HG03175 (cell line): ENCODE data around the gene LRRC4.

Source experiments
- ATAC-seq: cut with Tn5 transposase; IDR thresholded peaks from one replicate; pipeline ENCODE4 v1.9.1; 2021; ENCODE audit warnings: mild to moderate bottlenecking, moderate library complexity; ENCODE audit not compliant: unreplicated experiment

The LRRC4 gene

DNA sequence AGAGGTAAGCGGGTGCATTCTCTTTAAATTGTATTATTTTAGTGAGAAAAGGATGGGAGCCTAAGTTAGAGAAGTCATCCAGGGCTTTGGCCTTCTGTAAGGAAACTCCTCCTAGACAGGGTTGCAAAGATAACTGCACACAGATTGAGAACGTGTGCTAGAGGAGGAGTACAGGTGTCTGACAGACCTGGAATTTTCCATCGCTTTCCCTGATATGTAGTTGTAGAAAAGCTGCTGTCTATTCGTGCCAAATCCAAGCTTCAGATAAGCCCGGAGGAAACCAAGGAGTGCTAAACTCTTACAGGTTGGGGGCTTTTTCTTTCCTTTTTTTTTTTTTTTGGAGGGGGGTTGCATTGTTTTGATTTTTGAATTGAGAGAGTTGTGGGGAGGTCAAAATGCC lies 23.1 kb downstream of the LRRC4 start:
- ATAC-seq = no peak

- ATAC-seq = no peak
Observed at GRCh38 chr7:128007303-128007680, 23.9 kb downstream of the LRRC4 start.

DNA sequence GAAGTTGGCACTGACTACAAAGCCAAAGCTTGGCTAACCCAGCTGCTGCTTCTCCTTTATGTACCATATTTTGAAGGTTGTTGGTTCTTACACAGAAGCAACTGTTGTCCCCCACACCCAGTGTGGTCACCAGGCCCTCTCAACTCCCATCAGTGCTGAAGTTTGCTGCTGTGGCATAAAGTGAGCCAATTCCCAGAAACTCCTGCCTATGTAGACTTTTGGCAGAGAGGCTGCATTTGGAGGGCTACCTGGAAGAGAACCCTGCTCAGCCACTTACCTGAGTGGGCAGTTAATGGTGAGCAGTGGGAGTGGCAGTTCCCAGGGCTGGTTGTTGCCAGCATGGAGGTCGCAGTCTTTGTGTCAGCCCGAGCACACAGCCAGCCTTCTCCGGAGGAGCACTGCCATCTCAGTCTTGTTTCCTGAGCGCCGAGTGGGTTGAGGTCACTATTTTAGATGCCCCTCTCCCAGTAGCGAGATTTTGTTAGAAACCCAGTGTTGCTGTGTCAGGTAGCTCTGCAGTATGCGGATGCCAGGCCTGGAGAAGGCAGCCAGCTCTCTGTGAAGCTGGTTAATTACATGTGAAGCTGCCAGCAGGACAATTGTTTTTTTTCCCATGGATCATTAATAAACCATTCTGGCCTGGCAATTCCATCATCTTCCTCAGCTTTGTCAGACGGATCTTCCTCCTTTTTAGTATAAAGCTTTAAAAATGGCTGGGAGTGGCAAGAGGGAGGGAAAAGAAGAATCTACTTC lies 24.5 kb downstream of the LRRC4 start:
- no peak for ATAC-seq

GRCh38 chr7:128005759-128006159 lies 25.5 kb downstream of the LRRC4 start:
- no peak for ATAC-seq

DNA sequence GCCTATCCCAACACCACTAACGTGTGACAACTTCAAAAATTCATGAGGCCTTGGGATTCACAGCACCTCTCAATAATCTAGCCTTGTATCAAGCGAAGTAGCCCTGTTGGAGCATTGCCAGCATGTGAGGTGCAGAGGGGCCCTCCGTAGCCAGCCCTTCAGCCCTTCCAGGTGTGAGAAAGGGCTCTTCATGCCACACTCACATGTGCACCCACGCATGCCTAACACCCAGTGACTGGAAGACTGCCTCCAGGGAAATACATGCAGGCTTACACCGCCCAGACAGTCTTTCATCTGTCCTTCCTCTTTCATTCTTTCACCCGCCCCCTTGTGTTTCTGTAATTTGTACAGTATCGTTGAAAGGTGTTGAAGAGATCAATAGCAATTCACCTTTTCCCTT lies 26.1 kb downstream of the LRRC4 start:
- no peak for ATAC-seq

- no peak for ATAC-seq
Observed at GRCh38 chr7:128004623-128005022, 26.6 kb downstream of the LRRC4 start.

GRCh38 chr7:128003787-128004186 lies 27.4 kb downstream of the LRRC4 start:
- ATAC-seq = no peak

DNA sequence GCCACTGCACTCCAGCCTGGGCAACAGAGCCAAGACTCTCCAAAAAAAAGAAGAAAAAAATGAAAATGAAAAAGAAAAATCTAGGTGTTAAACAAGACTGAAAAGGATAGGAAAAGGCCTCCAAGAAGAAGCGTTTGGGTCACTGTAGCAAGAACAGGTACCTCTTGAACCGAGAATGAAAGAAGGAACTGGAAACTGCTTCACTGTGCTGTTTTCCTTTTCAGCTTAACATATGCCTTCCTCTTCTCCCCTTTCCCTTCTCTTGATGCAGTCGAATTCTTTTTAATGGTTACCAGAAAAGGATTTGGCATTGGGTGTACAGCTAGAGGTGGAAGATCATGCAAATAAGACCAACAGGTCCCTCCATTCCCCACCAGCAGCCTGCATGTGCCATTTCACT lies 28.1 kb downstream of the LRRC4 start:
- ATAC-seq = peak; percentile 64

- ATAC-seq = peak; percentile 57
Observed at GRCh38 chr7:128000854-128001265, 30.4 kb downstream of the LRRC4 start.

GRCh38 chr7:128000048-128000447 lies 31.2 kb downstream of the LRRC4 start:
- ATAC-seq = no peak

- ATAC-seq = no peak
Observed at GRCh38 chr7:127998671-127999070, 32.6 kb downstream of the LRRC4 start.

GRCh38 chr7:127997226-127997922 lies 33.9 kb downstream of the LRRC4 start:
- no peak for ATAC-seq

- ATAC-seq = no peak
Observed at GRCh38 chr7:127996253-127997071, 34.8 kb downstream of the LRRC4 start.

DNA sequence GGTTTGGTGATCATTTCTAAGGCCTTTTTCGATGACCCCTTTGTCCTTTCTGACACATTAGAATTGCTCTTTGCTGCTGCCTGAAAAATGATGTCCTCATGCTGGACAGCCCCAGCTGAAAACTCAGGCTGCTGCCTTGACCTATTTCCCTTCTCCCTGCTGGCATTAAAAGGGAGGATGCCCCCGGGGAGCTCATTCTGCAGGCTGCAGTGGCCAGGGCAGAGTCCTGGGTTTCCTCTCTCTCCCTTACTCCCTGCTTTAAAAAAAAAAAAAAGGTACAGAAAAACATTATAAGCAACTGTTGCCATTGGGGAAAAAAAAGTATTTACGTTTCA lies 35.4 kb downstream of the LRRC4 start:
- no peak for ATAC-seq

GRCh38 chr7:127995156-127995880 lies 35.9 kb downstream of the LRRC4 start:
- ATAC-seq = no peak

- no peak for ATAC-seq
Observed at GRCh38 chr7:127993987-127994386, 37.2 kb downstream of the LRRC4 start.

DNA sequence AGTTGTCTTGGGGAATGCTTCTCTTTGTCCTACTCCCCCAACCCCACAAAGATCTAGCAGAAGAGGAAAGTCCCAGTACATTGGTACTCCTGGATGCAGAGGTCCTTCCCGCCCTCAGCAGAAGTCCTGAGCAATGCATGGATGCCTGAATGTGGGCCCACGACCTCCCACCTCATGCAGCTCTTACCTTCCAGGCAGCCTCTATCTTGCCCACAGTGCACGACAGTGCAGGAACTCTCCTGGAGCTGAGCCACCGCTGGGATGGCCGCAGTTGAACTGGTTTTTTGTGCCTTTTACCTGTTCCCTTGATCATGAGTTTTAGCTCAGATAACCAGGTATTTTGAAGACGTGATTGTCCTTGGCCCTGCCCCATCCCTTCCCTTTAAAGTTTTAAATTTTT lies 37.9 kb downstream of the LRRC4 start:
- no peak for ATAC-seq

GRCh38 chr7:127988751-127989150 lies 42.5 kb downstream of the LRRC4 start:
- no peak for ATAC-seq

DNA sequence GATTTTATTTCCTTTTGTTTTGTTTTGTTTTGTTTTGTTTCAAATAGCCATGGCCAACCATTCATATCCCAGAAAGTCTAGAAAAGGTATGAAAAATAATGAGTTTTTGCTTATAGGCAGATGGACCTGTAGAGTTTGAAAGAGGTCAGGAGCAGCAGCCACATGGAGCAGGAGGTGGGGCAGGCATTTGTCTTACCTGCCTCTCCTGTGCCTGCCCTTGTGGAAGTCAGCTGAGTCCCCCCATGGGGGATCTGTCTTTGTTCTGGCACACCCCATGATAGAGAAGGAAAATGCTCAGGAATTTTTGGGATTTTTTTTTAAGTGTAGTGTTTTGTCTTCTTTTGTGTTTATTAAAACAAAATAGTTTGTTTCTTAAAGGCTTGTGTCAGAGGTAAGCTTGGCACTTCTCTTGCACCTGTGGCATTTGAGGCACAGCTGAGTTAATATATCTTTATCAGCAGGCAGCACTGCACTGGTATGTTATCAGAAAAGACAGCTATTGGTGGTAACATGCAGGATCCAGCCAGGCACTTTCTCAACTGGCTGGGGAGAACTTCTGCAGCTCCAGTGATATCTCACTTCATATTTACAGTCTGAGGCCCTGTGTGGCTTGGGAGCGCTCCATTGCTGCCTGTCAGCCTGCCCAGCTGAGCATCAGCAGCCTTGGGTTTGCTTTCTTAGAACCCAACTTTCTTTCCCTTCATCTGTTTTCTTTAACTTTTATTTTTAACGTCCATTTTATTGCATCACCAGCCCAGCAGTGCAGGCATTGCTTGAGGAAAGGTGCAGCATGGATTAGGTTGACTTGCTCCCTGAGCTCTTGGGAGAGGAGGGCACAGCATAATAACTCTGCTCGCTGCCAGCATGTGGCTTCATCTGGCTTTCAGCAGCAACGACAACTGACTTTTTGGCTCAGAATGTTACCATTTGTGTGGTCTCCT lies 44.4 kb downstream of the LRRC4 start:
- no peak for ATAC-seq

GRCh38 chr7:127983804-127984332 lies 47.4 kb downstream of the LRRC4 start:
- no peak for ATAC-seq
